Urothelium cell line (cell line): ENCODE measurements around the gene SCN2A.
A peak's percentile ranks its signal among the peaks of the same experiment; 100 is the strongest.
"Not testable (repeated sequence)": the region's sequence is repeated elsewhere in the genome, so short reads cannot be mapped to it uniquely, and the experiment has no call there.

Experiments used
- DNase-seq: peaks from one replicate; pipeline ENCODE4 v3.0.0; 2011; ENCODE audit warnings: low spot score, mixed read lengths
- FAIRE-seq: peaks from 2 replicates; lab custom pipeline; 2011; peaks lifted over from hg19 to GRCh38; lab: Jason Lieb, UNC

The SCN2A gene

GRCh38 chr2:165311949-165312348 is 72.7 kb downstream of the SCN2A start:
- no peak for DNase-seq
- no peak for FAIRE-seq

GRCh38 chr2:165312999-165313398 is 73.8 kb downstream of the SCN2A start:
- no peak for DNase-seq
- FAIRE-seq: no peak

GRCh38 chr2:165313509-165313908 is 74.3 kb downstream of the SCN2A start:
- FAIRE-seq: no peak
- no peak for DNase-seq

- FAIRE-seq: no peak
- DNase-seq: no peak
Observed at GRCh38 chr2:165328272-165328671, 89.1 kb downstream of the SCN2A start.

- FAIRE-seq, DNase-seq: not testable (repeated sequence)
Observed at GRCh38 chr2:165344276-165344675, 105.1 kb downstream of the SCN2A start.

- DNase-seq (no peak), FAIRE-seq (no peak)
Observed at GRCh38 chr2:165348441-165348840, 109.2 kb downstream of the SCN2A start.

- FAIRE-seq (no peak), DNase-seq (no peak)
Observed at GRCh38 chr2:165349181-165349580, 110.0 kb downstream of the SCN2A start.

GRCh38 chr2:165357758-165358157 is 118.5 kb downstream of the SCN2A start:
- no peak for FAIRE-seq
- DNase-seq: peak; percentile 16

GRCh38 chr2:165361514-165361913 is 122.3 kb downstream of the SCN2A start:
- no peak for DNase-seq
- no peak for FAIRE-seq

- FAIRE-seq (no peak), DNase-seq (no peak)
Observed at GRCh38 chr2:165369131-165369897, 130.1 kb downstream of the SCN2A start.

- DNase-seq (no peak), FAIRE-seq (no peak)
Observed at GRCh38 chr2:165369898-165370296, 130.7 kb downstream of the SCN2A start.

- FAIRE-seq (no peak), DNase-seq (no peak)
Observed at GRCh38 chr2:165371356-165371755, 132.1 kb downstream of the SCN2A start.

- no peak for DNase-seq
- no peak for FAIRE-seq
Observed at GRCh38 chr2:165373278-165374010, 134.2 kb downstream of the SCN2A start.

- no peak for FAIRE-seq
- DNase-seq: no peak
Observed at GRCh38 chr2:165376571-165376975, 137.4 kb downstream of the SCN2A start.

GRCh38 chr2:165382362-165382761 is 143.1 kb downstream of the SCN2A start:
- no peak for DNase-seq
- no peak for FAIRE-seq

GRCh38 chr2:165390875-165391274 is 151.7 kb downstream of the SCN2A start:
- no peak for FAIRE-seq
- DNase-seq: no peak

- DNase-seq (no peak), FAIRE-seq (no peak)
Observed at GRCh38 chr2:165391791-165392190, 152.6 kb downstream of the SCN2A start.

- DNase-seq, FAIRE-seq: not testable (repeated sequence)
Observed at GRCh38 chr2:165398603-165399002, 159.4 kb downstream of the SCN2A start.

- peak; percentile 24 for DNase-seq
- FAIRE-seq: peak; percentile 55
Observed at GRCh38 chr2:165401285-165401852, 162.2 kb downstream of the SCN2A start.

- DNase-seq (no peak), FAIRE-seq (no peak)
Observed at GRCh38 chr2:165402162-165402561, 162.9 kb downstream of the SCN2A start.

- no peak for FAIRE-seq
- DNase-seq: peak; percentile 33
Observed at GRCh38 chr2:165406173-165406572, 167.0 kb downstream of the SCN2A start.

GRCh38 chr2:165407466-165407865 is 168.3 kb downstream of the SCN2A start:
- DNase-seq (no peak), FAIRE-seq (no peak)
